HG02571 (cell line): ENCODE data around the gene ZNF660.

Experiments used
- ATAC-seq: cut with Tn5 transposase; IDR thresholded peaks from one replicate; pipeline ENCODE4 v1.9.1; 2021; ENCODE audit warnings: mild to moderate bottlenecking, moderate library complexity; ENCODE audit not compliant: unreplicated experiment

The ZNF660 gene

GRCh38 chr3:44628716-44629115 lies 44.0 kb downstream of the ZNF660 start:
- ATAC-seq, result no peak

DNA sequence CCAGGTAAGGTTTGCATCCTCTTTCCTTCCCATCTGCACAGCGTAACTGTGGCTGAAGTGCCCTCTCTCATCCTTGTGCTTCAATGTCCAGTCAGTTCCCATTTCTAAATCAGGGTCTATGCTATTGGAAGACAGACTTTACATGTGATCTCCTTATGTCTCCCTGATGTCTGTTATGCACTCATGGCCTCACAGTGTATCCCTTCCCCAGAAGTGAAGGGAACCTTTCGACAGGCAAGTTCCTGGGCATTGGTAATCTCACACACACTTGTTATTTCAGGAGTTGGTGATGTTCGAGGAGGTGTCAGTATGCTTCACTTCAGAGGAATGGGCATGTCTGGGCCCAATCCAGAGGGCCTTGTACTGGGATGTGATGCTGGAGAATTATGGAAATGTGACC lies 47.4 kb downstream of the ZNF660 start:
- ATAC-seq, result no peak

DNA sequence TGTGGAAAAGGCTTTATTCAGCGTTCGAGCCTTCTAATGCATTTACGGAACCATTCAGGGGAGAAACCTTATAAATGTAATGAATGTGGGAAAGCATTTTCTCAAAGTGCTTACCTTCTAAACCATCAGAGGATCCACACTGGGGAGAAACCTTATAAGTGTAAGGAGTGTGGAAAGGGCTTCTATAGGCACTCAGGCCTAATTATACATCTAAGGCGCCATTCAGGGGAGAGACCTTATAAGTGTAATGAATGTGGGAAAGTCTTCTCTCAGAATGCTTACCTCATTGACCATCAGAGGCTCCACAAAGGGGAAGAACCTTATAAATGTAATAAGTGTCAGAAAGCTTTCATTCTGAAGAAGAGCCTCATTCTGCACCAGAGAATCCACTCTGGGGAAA lies 57.6 kb downstream of the ZNF660 start:
- ATAC-seq, result no peak

DNA sequence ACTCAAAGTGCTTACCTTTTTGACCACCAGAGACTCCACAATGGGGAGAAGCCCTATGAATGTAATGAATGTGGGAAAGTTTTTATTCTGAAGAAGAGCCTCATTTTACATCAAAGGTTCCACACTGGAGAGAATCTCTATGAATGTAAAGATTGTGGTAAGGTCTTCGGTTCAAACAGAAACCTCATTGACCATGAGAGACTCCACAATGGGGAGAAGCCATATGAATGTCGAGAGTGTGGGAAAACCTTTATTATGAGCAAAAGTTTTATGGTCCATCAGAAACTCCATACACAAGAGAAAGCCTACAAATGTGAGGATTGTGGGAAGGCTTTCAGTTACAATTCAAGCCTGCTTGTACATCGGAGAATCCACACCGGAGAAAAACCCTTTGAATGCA lies 58.3 kb downstream of the ZNF660 start:
- no peak for ATAC-seq

DNA sequence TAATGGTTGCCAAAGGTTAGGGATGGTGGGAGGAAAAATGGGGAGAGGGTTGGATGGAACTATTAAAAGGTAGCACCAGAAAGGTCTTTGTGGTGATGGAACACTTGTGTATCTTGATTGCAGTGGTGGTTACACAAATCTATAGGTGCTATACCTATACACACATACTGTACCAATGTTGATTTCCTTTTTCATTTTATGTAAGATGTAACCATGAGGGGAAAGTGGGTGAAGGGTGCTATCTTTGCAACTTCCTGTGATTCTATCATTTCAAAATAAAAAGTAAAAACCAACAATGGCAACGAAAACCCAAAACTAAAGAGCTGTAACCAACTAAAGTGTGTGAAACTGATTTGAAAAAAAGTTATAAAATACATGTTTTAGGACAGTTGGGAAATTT lies 63.0 kb downstream of the ZNF660 start:
- no peak for ATAC-seq

DNA sequence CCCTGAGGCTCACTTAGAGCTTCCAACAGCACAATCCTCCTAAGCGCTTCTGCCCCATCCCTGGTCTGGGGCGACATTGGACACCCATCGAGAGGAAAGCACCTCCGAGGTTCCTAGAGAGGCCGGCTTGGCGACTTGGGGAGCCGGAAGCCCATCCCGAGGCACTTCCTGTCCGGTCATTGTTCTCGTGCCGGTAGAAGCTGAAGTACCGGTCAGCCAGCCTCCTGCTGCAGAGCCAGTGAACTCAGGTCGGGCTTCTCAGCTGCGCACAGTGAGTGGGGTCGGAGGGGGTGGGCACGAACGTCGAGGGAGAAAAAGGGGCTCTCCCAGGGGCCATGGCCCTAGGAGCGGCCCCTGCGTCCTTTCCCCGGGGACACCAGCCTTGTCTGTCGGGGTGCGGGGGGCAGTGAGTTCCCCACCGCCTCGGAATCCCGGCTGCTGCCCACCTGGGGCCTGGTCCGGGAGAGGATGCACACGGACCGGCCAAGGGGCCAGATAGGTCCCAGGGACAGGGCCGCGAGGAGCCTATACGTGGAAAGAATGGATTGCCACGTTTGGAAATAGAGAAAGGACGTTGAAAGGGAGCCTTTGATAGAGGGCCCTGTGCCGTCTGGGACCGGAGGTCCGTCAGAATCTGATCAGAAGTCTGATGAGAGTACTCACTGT lies 63.9 kb downstream of the ZNF660 start, which contains the start of gene ZNF35:
TSS of gene ZNF35 (plus strand) at position 169 of the 666 bp plus-strand sequence. CDS start 2,336 bp downstream, outside the sequence.
- peak; percentile 96 for ATAC-seq
